Esophagus mucosa (tissue), 1 donor: Measurements from ENCODE around the gene PXDN. TPM values are rescaled to one million over a fixed set of nuclear protein-coding genes. Genes with fewer than 3 reads are reported as not detected.
"Not testable (repeated sequence)": the region's sequence is repeated elsewhere in the genome, so short reads cannot be mapped to it uniquely, and the experiment has no call there.

Source experiments
- ATAC-seq: fragments of 200-7000 bp; cut with Tn5 transposase; one replicate; pipeline ENCODE4 v1.9.1; 2020
- total RNA-seq: library from RNA; stranded (reverse); gene quantifications from one replicate; pipeline ENCODE4 v1.2.4, GENCODE V29; 2023
- donor health status: DM: yes; HTN: yes; CAD: no.

Gene PXDN
- total RNA-seq, 1 donor from 2014 or later = 7.1 TPM

- no peak for ATAC-seq
Observed at GRCh38 chr2:1681323-1682180, 62.8 kb downstream of the PXDN start.

- ATAC-seq = no peak
Observed at GRCh38 chr2:1681017-1681318, 63.3 kb downstream of the PXDN start.

DNA sequence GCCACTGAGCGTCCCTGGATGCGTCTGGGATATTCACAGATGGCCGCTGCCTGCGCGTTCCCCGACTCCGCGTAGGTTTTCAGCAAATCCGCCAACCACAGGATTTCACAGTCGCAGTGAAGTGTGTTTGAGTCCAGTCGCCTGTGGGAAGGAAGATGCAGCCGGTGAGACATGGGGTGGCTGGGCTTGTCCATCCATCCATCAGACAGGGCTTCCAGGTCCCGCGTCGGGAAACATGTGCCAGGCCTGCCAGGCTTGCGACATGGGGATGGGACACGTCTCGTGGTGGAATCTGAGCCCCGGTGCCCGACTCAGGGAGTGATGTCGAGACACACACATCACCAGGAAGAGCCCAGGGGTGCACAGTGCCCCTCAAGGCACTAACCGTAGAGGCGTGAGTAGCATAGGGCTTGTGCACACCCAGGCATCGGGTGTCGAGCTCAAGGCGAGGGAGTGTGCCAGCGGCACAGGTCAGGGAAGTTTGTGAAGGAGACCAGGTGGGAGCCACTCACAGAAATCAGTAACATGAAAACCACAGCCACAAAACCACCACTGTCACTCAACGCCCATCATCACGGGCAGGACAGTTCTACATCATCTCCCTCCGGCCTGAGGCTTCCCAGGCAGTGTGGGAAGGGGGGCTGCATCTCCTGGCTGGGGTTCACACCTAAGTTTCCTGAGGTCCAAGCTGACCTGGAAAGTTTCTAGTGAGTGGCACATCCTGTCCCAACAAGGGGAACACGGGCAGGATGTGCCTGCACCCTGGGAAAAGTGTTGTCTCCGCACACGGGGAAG, 63.9 kb downstream of the PXDN start:
- no peak for ATAC-seq

GRCh38 chr2:1679488-1680039, 64.8 kb downstream of the PXDN start:
- not testable (repeated sequence) for ATAC-seq

DNA sequence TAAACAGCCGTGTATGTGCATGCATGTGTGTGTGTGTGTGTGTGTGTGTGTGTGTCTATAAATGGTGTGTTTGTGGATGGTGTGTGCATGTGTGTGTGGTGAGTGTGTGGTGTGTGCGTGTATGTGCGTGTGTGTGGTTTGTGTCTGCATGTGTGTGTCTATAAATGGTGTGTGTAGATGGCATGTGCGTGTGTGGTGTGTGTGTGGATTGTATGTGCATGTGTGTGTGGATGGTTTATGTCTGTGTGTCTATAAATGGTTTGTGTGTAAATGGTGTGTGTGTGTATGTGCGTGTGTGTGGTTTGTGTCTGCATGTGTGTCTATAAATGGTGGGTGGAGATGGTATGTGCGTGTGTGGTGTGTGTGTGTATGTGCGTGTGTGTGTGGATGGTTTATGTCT, 65.2 kb downstream of the PXDN start:
- ATAC-seq = not testable (repeated sequence)

- ATAC-seq = no peak
Observed at GRCh38 chr2:1678609-1679008, 65.7 kb downstream of the PXDN start.

DNA sequence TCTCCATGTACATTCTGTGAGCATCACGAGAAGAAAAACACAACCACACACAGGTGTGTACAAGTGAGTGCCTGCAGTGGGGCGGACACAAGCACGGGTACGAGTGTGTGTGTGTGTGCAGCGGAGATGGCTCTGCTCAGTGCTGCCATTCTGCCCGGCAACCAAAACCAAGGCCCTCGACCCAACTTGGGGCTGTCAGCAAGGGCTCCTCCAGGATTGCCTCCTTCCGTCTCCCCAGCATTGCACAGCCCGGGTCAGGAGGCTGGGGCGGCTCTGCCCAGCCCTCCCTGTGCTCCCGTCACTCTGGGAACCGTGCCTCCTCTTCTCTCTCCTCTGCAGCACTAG, 66.5 kb downstream of the PXDN start:
- ATAC-seq = no peak

GRCh38 chr2:1676913-1677820, 67.1 kb downstream of the PXDN start:
- ATAC-seq = no peak

GRCh38 chr2:1676091-1676912, 68.0 kb downstream of the PXDN start:
- ATAC-seq = no peak

DNA sequence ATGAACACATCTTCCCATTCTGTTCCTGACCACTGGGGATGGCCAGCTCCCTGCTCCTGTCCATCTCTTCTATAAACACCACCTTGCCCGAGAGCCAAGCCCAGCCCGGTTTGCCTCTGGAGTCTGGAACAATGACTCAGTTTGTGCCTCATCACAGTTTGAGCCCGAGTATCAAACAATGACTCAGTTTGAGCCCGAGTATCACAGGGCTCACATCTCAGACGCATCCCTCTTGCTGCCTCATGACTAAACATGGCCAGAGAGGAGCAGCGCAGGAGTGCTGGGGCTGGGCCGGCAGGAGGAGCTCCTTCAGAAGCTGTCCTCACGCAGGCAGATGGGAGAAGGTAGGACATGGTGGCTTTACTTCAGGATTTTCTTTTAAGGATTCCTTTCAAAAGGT, 68.7 kb downstream of the PXDN start:
- ATAC-seq = peak; percentile 98

- ATAC-seq = no peak
Observed at GRCh38 chr2:1674766-1675397, 69.4 kb downstream of the PXDN start.

- ATAC-seq = no peak
Observed at GRCh38 chr2:1674276-1674675, 70.0 kb downstream of the PXDN start.

DNA sequence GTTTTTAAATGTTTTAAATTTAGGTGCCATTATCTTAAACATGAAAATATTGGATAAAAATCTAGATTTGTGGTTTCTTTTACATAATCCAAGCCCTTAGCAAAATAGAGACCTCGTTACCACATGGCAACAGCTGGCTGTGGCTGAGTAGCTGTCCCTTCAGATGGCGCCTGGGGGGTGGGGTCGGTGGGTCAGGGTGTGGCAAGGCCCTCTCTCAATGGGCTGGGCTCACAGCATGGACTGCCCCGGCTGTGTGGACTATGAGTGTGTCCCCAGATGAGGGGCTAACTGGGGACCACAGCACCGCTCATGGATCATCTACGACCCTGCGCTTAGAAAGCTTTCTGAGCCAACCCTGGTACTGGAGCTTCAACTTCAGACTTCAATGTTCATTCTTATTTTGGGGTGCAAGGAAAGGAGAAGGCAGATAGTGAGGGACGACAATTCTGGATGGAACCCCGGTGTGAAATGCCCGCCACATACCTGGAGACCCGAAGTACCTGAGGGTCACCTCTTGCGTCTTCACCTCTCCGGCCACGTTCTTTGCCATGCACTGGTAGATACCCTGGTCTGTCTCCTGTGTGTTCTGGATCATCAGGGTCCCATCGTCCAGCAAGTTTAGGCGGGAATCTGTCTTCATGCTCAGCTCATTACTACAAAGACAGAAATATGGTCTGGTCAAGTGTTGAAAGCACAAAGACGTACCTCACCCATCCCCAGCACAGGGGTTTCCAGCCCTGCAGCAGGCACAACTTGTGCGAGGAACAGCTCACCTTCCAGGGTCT, 71.0 kb downstream of the PXDN start:
- no peak for ATAC-seq

DNA sequence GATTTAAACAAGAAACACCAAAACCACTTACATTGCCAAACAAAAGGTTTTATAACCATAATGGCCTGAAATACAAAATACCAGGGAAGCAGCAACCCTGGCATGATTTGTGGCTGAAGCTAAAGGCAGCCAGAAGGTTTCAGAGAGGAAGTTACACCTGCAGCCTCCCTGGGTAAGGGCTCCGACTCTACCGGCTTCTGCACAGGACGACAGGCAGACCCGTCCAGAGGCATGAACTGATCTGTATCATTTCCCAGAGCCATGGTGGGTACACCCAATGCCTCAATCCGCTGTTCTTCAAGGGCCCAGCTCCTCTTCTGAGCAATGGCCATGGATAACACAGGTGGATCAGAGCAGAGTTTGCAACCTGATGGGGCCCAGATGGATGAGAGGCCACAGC, 71.6 kb downstream of the PXDN start:
- ATAC-seq = no peak

- no peak for ATAC-seq
Observed at GRCh38 chr2:1671916-1672315, 72.4 kb downstream of the PXDN start.

DNA sequence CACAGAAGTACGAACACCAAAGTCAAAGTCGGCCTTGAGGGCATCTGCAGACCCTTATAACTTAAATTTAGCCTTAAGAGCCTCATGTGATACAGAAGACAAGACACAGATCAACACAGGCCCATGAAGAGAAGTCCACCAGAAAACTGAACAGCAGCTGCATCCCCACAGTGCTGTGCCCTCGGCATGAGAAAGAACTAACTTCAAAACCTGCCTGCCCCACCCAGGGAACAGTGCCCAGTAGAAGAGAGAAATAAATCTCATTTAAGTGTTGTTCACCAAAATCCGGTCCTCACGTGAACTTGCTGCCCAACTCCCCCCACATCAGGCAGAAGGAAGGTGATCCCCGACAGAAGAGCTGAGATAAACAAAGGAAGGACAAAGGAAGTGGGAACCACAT, 73.7 kb downstream of the PXDN start:
- ATAC-seq = no peak

DNA sequence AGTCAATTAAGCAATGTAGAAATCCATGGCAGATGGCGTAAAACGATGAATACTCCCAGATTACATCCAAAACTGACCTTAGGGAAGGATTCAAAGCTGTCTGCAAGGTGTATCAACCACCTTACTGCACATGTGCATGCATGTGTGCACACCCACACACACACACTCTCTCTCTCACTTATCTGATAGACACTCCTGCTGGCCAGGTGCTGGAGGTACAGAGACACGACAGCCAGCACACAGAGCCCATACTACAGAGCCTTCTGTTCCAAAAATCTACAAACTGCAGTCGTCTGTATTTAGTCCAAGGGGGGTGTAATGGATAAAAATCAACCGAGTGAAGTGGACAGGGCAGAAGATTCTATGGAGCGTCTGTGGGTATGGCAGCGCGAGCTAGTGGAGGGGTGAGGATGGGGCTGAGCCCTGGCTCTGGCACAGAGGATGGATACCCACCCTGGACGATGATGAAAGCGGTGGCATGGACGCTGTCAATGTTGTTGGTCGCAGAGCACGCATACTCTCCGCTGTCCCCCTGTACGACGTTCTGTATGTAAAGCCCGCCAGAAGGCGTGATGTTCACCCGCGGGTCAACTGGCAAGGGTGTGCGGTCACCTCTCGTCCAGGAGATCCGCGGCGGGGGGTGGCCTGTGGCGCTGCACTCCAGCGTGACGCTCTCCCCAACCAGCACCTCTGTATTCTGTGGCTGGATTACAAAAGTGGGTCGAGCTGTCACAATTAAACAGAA, 78.4 kb downstream of the PXDN start:
- no peak for ATAC-seq

DNA sequence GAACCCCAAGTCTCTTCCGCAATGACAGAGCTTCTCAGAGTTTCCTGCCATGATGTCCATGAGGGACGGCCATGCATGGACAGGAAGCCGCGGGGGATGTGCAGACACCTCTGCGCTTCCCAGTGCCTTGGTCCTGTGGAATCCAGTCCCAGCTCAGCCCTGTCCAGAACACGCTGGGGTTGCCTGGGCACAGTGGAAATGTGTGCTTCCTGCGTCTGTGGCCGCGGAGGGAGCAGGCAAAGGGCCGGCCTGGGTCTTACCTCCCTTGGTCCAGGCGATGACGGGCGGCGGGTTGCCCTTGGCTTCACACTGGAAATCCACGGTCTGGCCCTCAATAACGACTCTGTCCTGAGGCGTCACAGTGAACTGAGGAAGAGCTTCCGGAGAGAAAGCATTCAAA, 79.6 kb downstream of the PXDN start:
- ATAC-seq = no peak

DNA sequence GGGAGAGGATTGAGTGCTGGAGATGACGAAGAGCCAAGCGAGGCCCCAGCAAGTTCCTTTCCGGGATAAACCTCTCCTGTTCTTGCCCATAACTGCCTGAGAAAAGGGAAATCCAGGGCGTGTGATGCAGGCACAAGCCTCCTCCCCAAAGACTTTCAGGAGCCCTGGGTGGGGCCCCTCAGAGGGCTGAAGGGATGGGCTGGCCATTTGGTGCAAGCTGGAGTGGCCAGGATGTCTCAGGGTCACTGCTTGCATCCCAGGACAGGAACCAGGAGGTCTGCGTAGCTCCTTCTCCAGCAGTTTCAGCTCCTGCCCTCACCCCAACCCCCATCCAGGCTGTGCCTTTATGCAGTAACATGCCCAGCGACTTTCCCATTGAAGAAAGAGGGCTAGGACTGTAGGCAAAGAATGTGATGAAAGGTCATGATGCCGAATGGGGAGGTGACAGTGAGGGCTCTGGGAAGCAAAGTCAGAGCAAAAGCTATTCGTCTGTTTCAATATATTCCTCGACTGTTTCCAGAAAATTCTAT, 80.2 kb downstream of the PXDN start:
- ATAC-seq = no peak

DNA sequence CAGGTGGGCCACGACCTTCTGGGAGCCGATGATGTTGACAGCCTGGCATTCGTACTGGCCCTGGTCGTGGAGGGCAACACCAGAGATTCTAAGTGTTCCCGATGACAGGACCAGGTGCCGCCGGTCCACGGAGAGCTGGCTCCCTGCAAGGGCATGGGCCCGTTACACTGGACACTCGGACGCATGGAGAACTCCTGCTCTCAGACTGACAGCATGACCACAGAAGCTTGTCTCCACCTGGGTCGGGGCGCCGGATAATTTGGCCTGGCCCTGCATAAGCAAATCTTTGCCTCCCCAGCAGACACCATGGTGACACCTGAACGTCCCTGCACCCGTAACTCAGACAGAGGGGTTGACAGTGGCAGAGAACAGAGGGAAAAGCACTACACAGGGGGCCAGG, 80.7 kb downstream of the PXDN start:
- ATAC-seq = no peak
